GM21526 (cell line): ENCODE data around the gene TMEM51.
"Not testable (repeated sequence)": the region's sequence is repeated elsewhere in the genome, so short reads cannot be mapped to it uniquely, and the experiment has no call there.

Experiments
- ATAC-seq: cut with Tn5 transposase; IDR thresholded peaks from one replicate; pipeline ENCODE4 v1.9.1; 2021; ENCODE audit warnings: moderate library complexity; ENCODE audit not compliant: unreplicated experiment, low FRiP score

TMEM51 gene

GRCh38 chr1:15175324-15176094, 22.0 kb downstream of the TMEM51 start:
- not testable (repeated sequence) for ATAC-seq

DNA sequence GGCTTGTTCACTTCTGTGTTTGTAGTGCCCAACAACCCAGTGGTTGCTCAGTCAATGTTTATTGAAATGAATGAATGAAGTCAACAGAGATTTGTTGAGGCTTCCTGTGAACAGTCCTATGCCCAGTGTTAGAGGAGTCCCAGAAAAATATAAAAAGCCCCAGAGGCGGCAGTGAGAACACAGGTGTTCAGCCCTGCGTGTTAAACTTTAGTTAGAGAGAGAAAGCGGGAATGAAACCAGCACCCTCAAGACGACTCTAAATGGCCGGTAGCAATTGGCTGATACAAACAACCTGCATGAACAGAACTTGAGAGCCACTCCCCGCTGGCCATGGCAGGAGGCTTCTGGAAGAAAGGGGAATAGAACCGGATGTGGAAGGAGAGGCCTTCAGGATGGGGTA, 22.6 kb downstream of the TMEM51 start:
- no peak for ATAC-seq

DNA sequence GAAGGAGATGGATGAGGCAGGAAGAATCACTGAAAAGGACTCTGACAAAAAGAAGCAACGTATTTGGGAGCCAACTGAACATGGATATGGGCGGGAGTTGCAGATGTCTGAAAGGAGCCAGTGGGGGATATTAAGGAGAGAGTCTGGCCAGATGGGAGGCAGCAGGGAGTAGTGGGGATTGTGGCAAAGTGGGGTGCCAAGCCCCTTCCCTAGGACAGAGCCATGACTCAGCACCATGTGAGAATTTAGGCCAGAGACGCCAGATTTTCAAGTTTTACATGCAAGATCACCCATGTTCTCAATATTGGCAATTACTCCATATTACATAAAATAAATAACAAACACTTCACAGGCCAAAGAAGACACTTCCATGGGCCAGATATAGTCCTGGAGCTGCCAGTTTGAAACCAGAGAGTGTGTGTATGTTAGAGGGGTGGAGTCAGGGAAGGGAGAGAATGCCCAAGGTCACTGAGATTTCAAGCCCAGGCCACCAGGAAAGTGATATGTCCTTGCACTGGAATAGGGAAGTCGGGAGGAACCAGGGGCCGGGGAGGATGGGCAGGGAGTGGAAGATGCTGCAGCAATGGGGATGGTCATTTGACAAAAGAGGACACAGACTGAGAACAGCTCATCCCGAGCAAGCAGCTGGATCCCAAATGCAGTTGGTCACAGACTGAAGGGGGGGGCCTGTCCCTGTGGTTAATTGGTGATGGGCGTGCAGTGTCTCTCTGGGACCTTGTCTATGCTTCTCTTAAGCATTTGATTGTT, 23.5 kb downstream of the TMEM51 start:
- no peak for ATAC-seq

DNA sequence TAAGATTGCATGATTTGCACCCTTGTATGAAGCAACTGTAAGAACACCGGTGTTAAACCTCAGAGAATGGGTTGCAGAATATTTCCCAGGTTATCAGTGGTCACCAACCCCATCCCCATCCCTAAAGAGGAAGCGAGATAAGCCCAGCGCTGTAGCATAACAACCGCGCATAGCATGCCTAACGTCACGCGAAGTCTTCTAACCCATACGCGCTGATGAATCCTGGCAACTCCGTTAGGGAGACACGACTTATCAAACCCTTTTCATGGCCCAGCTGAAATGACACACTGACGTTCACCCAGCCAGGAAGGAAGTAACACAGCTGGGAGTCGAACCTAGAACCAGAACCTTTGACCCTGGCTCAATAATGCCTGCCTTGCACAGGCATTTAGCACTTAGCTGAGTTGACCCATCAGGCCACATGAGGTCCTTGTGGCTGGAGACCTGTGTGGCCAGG, 24.2 kb downstream of the TMEM51 start:
- ATAC-seq: no peak

- no peak for ATAC-seq
Measured at GRCh38 chr1:15178571-15179484, 25.3 kb downstream of the TMEM51 start.

- no peak for ATAC-seq
Measured at GRCh38 chr1:15179485-15179883, 25.9 kb downstream of the TMEM51 start.

- ATAC-seq: no peak
Measured at GRCh38 chr1:15180189-15180588, 26.6 kb downstream of the TMEM51 start.

GRCh38 chr1:15180945-15181523, 27.5 kb downstream of the TMEM51 start:
- no peak for ATAC-seq

GRCh38 chr1:15181564-15181963, 28.0 kb downstream of the TMEM51 start:
- ATAC-seq: no peak

DNA sequence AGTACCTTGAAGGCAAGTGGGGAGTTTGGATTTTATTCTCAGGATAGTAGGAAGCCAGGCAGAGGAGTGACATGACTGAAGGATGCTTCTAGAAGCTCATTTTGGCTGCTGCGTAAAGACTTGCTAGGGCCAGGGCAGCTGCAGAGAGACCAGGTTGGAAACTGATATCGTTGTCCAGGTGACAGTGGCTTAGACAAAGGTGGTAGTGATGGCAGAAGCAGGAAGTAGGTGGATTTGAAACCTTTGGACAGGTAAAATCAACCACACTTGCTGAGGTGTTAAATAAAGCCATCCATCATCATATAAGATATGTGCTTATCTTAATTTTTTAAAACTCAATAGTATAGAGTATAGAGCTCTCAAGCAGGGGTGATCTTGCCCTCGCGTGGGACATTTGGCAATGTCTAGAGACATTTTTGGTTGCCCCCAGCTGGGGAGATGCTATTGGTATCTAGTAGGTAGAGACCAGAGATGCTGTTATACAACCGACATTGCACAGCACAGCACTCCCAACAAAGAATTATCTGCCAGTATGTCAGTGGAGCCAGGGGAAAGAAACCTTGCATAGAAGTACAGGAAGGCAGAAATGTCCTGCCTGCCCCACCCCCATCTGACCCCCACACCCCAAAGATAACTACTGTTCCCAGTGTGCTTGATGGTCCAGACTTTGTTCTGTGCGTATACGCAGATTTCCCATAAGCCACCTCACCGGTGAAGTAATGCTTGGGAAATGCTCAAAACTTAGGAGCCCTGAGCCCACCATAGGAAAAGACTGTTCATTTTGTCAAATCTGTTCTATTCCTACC, 31.1 kb downstream of the TMEM51 start:
- no peak for ATAC-seq

- no peak for ATAC-seq
Measured at GRCh38 chr1:15185617-15186016, 32.1 kb downstream of the TMEM51 start.

GRCh38 chr1:15186073-15186845, 32.7 kb downstream of the TMEM51 start:
- ATAC-seq: no peak

DNA sequence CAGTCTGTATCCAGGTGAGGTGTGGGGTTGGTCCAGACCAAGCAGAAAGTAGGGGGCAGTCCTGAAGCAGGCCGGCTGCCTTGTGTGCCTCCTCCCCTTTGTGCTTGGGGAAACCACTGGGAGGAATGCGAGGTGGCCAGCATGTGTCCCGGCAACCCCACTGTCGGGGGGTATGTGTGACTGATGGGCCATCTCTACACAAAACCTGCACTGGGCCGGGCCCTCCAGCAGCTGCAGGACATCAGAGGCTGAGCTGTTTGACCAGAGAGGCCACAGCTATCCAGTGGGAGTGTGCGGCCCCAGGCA, 33.3 kb downstream of the TMEM51 start:
- ATAC-seq: no peak

DNA sequence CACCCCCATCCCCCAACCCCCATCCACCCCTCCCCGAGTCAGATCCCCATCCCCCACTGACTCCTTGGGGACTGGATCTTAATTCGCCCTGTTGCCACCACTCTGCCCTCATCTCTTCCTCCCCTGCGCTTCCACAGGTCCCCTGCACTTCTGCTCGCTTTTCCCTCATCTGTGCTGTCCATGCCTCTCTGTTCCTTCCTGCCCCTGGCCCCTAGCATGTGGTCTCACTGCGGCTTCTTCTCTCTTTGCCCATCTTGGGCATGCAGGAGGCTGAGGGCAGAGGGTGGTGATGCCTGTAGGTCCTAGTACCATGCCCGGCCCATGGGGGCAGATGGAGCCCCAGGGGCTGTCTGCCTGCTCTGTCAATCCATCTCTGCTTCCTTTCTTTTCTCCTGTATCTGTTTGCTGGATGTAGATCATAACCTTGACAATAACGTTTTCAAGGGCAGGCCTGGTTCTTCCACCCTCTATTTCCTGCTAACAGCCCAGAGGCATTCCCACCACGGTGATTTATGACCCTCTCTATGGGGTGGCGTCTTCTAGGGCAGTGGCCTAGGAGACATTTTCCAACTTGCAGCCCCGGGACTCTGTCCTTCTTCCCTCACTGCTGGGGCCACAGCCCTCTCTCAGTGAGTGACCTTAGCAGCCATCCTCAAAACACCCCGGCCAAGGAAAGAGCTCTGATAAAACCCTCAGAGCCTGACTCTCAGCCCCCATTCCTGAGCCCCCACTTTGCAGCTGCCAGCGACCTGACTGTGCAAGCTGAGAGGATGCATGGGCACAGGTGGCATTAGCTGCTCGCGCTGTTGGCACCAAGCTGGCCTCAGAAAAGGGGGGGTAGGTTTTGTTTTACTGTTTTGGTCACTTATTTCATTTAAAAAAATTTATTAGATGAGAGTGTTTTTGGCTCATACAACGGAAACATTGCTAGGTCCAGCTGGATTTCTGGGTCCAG, 33.9 kb downstream of the TMEM51 start:
- ATAC-seq: no peak

GRCh38 chr1:15188130-15188524, 34.6 kb downstream of the TMEM51 start:
- no peak for ATAC-seq

GRCh38 chr1:15188678-15189077, 35.1 kb downstream of the TMEM51 start:
- ATAC-seq: no peak

- no peak for ATAC-seq
Measured at GRCh38 chr1:15189692-15190370, 36.3 kb downstream of the TMEM51 start.
